Measurements from ENCODE around the gene PAQR4. TPM values are rescaled to one million over a fixed set of nuclear protein-coding genes. Genes with fewer than 3 reads are reported as not detected.

PAQR4 gene
- total and polyA plus RNA-seq, 2 of the 13 experiments (the other 11 are each of a cell fraction or from before 2014, with no cell fraction given) = 15.9 to 24.8 TPM

DNA sequence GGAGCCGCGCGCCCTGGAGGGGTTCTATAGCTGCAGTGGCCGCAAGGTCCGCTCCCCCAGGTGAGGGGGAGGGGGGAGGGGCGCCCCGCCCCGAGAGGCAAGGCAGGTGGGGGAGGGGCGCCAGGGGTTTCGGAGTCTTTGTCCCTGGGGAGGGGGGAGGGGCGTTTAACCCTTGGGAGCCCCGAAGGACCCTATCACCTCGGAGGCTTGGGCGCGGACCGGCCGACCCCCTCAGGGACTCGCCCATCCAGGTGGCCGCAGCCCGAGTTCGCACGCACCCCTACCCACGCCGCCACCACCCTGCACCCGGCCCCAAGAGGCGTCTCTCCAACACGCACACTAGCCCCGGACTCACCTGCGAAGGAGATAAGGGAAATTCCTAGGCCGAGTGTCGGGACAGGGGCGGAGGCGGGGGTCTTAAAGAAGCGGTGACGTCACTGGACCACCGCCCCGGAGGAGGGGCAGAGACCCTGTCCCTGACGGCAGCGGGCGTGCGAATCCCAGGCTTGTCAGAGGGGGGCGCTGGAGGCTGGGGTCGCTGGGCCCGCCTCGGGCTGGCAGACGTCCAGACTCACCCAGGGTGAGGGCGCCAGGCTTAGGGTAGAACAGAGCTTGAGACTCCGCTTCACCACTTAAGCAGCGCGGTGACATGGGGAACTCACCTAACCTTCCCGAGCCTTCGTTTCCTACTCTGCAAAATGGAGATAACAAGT is 48.8 kb downstream of the PAQR4 start, which contains the start of gene CLDN6 (continued):
- TF ChIP-seq U2AF2 (IDR thresholded peaks at IDR 0.05; ENCODE audit: low read depth, low read length) = no peak
- TF ChIP-seq ARNT (IDR thresholded peaks at IDR 0.05) = no peak
- no peak for TF ChIP-seq IKZF4 (CRISPR knock-in tag; IDR thresholded peaks at IDR 0.05; ENCODE audit: borderline replicate concordance, low read depth, not compliant biosample characterization)
- no peak for TF ChIP-seq XBP1 (CRISPR knock-in tag; IDR thresholded peaks at IDR 0.05)
- TF ChIP-seq MTF2 (CRISPR knock-in tag; IDR thresholded peaks at IDR 0.05; ENCODE audit: borderline replicate concordance) = no peak
- TF ChIP-seq ZNF546 (CRISPR knock-in tag; conservative IDR thresholded peaks at IDR 0.05) = no peak
- no peak for TF ChIP-seq ZBTB21 (CRISPR knock-in tag; IDR thresholded peaks at IDR 0.05)
- no peak for TF ChIP-seq SIN3B (IDR thresholded peaks at IDR 0.05; ENCODE audit: low read length)
- no peak for TF ChIP-seq PHF8 (CRISPR knock-in tag; IDR thresholded peaks at IDR 0.05)
- TF ChIP-seq SOX13 (IDR thresholded peaks at IDR 0.05) = no peak
- 0 out of 4 replicates have a peak, but pooled peaks of 1 of the 2 experiments have one; percentile 7 for TF ChIP-seq SOX13 (CRISPR knock-in tag; conservative IDR thresholded peaks at IDR 0.05 in 1 of 2, IDR thresholded peaks at IDR 0.05 in 1 of 2)
- TF ChIP-seq ZNF367 (CRISPR knock-in tag; IDR thresholded peaks at IDR 0.05; ENCODE audit: borderline replicate concordance) = no peak
- TF ChIP-seq EED (CRISPR knock-in tag; IDR thresholded peaks at IDR 0.05) = no peak
- TF ChIP-seq, protein P1, sequence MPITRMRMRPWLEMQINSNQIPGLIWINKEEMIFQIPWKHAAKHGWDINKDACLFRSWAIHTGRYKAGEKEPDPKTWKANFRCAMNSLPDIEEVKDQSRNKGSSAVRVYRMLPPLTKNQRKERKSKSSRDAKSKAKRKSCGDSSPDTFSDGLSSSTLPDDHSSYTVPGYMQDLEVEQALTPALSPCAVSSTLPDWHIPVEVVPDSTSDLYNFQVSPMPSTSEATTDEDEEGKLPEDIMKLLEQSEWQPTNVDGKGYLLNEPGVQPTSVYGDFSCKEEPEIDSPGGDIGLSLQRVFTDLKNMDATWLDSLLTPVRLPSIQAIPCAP (CRISPR knock-in tag; IDR thresholded peaks at IDR 0.05; ENCODE audit: low read depth) = no peak
- TF ChIP-seq, protein P2, sequence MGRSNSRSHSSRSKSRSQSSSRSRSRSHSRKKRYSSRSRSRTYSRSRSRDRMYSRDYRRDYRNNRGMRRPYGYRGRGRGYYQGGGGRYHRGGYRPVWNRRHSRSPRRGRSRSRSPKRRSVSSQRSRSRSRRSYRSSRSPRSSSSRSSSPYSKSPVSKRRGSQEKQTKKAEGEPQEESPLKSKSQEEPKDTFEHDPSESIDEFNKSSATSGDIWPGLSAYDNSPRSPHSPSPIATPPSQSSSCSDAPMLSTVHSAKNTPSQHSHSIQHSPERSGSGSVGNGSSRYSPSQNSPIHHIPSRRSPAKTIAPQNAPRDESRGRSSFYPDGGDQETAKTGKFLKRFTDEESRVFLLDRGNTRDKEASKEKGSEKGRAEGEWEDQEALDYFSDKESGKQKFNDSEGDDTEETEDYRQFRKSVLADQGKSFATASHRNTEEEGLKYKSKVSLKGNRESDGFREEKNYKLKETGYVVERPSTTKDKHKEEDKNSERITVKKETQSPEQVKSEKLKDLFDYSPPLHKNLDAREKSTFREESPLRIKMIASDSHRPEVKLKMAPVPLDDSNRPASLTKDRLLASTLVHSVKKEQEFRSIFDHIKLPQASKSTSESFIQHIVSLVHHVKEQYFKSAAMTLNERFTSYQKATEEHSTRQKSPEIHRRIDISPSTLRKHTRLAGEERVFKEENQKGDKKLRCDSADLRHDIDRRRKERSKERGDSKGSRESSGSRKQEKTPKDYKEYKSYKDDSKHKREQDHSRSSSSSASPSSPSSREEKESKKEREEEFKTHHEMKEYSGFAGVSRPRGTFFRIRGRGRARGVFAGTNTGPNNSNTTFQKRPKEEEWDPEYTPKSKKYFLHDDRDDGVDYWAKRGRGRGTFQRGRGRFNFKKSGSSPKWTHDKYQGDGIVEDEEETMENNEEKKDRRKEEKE (IDR thresholded peaks at IDR 0.05) = no peak
- TF ChIP-seq, protein P3, sequence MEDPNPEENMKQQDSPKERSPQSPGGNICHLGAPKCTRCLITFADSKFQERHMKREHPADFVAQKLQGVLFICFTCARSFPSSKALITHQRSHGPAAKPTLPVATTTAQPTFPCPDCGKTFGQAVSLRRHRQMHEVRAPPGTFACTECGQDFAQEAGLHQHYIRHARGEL (CRISPR knock-in tag; IDR thresholded peaks at IDR 0.05) = no peak
- TF ChIP-seq MATR3 (CRISPR knock-in tag; IDR thresholded peaks at IDR 0.05) = no peak
- no peak for TF ChIP-seq SAFB2 (CRISPR knock-in tag; IDR thresholded peaks at IDR 0.05; ENCODE audit: borderline replicate concordance, low read depth)
- TF ChIP-seq, protein P4, sequence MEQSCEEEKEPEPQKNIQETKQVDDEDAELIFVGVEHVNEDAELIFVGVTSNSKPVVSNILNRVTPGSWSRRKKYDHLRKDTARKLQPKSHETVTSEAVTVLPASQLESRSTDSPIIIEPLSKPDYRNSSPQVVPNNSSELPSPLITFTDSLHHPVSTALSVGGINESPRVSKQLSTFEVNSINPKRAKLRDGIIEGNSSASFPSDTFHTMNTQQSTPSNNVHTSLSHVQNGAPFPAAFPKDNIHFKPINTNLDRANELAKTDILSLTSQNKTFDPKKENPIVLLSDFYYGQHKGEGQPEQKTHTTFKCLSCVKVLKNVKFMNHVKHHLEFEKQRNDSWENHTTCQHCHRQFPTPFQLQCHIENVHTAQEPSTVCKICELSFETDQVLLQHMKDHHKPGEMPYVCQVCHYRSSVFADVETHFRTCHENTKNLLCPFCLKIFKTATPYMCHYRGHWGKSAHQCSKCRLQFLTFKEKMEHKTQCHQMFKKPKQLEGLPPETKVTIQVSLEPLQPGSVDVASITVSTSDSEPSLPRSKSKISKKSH (CRISPR knock-in tag; IDR thresholded peaks at IDR 0.05; ENCODE audit: borderline replicate concordance) = no peak
- TF ChIP-seq NCOR1 (IDR thresholded peaks at IDR 0.05; ENCODE audit: borderline replicate concordance, low read length) = no peak
- no peak for TF ChIP-seq CENPT (CRISPR knock-in tag; IDR thresholded peaks at IDR 0.05; ENCODE audit: low read depth)
- TF ChIP-seq ZNF256 (CRISPR knock-in tag; conservative IDR thresholded peaks at IDR 0.05) = no peak
- TF ChIP-seq HDAC2 (CRISPR knock-in tag; IDR thresholded peaks at IDR 0.05) = no peak
- no peak for TF ChIP-seq PPARG (CRISPR knock-in tag; conservative IDR thresholded peaks at IDR 0.05)
- peak; percentile 37; the same call in 1 of the 2 replicates for TF ChIP-seq STAG1 (CRISPR knock-in tag; IDR thresholded peaks at IDR 0.05)
- TF ChIP-seq ZSCAN29 (CRISPR knock-in tag; conservative IDR thresholded peaks at IDR 0.05) = no peak
- peak; percentile 92 for TF ChIP-seq ATF7 (IDR thresholded peaks at IDR 0.05)
- TF ChIP-seq ATF7 (CRISPR knock-in tag; IDR thresholded peaks at IDR 0.05) = peak; percentile 72; the same call in 1 of the 2 replicates
